B cell (primary cell): ENCODE measurements around the gene VEGFA.

ENCODE experiments used
- CTCF ChIP-seq: fragments of 200-600 bp; IDR thresholded peaks from one replicate; pipeline ENCODE4 v1.8.0; 2022; ENCODE audit warnings: antibody characterized with exemption, mild to moderate bottlenecking
- EZH2 ChIP-seq: IDR thresholded peaks from 2 replicates; pipeline ENCODE4 v1.6.1; 2012; ENCODE audit warnings: borderline replicate concordance, low read depth, mild to moderate bottlenecking, moderate library complexity, low read length; ENCODE audit not compliant: insufficient read depth, poor library complexity, severe bottlenecking

GRCh38 chr6:43730634-43731033 is 39.4 kb upstream of the VEGFA start:
- no peak for TF ChIP-seq CTCF
- TF ChIP-seq EZH2: no peak
